ENCODE measurements around the gene MED28. TPM values are rescaled to one million over a fixed set of nuclear protein-coding genes. Genes with fewer than 3 reads are reported as not detected.

The MED28 gene
- total RNA-seq, 2 donors from 2014 or later: 17.2 to 21.3 TPM

- TF ChIP-seq POLR2AphosphoS5 (IDR thresholded peaks at IDR 0.05) (no peak), POLR2A (IDR thresholded peaks at IDR 0.05) (no peak), CTCF (IDR thresholded peaks at IDR 0.05) (no peak)
- Histone ChIP-seq H3K36me3 (peaks cover 0 to 3% of the 10 kb centered on the region in 2 donors), H3K27ac (no peak overlapping the region), H3K27me3 (replicated peaks; ENCODE audit: insufficient read depth) (no peaks in the 10 kb centered on the region), H3K4me1 (replicated peaks) (no peaks in the 10 kb centered on the region), H3K4me3 (no peak overlapping the region), H3K9me3 (no peaks in the 10 kb centered on the region)
- 91% methylated on average over 9 of the region's 9 CpGs for WGBS
- DNase-seq (ENCODE audit: low spot score): no peak
- intact Hi-C loops (cut with DNase I): no loop called here
Measured at GRCh38 chr4:17583276-17583675, 31.2 kb upstream of the MED28 start.

GRCh38 chr4:17583941-17584340, 30.5 kb upstream of the MED28 start:
- WGBS: 96% methylated on average over 4 of the region's 4 CpGs
- peaks cover 0 to 3% of the 10 kb centered on the region in 2 donors for H3K36me3 ChIP-seq
- no peaks in the 10 kb centered on the region for H3K4me1 ChIP-seq (replicated peaks)
- TF ChIP-seq POLR2AphosphoS5 (IDR thresholded peaks at IDR 0.05) (no peak), POLR2A (IDR thresholded peaks at IDR 0.05) (no peak), CTCF (IDR thresholded peaks at IDR 0.05) (no peak)
- H3K27me3 ChIP-seq (replicated peaks; ENCODE audit: insufficient read depth): no peaks in the 10 kb centered on the region
- H3K27ac ChIP-seq: no peak overlapping the region
- no peaks in the 10 kb centered on the region for H3K9me3 ChIP-seq
- no peak for DNase-seq (ENCODE audit: low spot score)
- no peak overlapping the region for H3K4me3 ChIP-seq
- intact Hi-C loops (cut with DNase I): no loop called here

- no peak overlapping the region for H3K27ac ChIP-seq
- H3K27me3 ChIP-seq (replicated peaks; ENCODE audit: insufficient read depth): no peaks in the 10 kb centered on the region
- no peak for TF ChIP-seq POLR2A (IDR thresholded peaks at IDR 0.05)
- TF ChIP-seq CTCF (IDR thresholded peaks at IDR 0.05): no peak
- TF ChIP-seq POLR2AphosphoS5 (IDR thresholded peaks at IDR 0.05): no peak
- WGBS: 81% methylated on average over 10 of the region's 10 CpGs
- H3K36me3 ChIP-seq: peaks cover 0 to 3% of the 10 kb centered on the region in 2 donors
- intact Hi-C loops (cut with DNase I): no loop called here
- no peaks in the 10 kb centered on the region for H3K4me1 ChIP-seq (replicated peaks)
- no peak for DNase-seq (ENCODE audit: low spot score)
- no peaks in the 10 kb centered on the region for H3K9me3 ChIP-seq
- H3K4me3 ChIP-seq: no peak overlapping the region
Measured at GRCh38 chr4:17584521-17585213, 29.8 kb upstream of the MED28 start.

- DNase-seq (ENCODE audit: low spot score): no peak
- no peak overlapping the region for H3K27ac ChIP-seq
- H3K36me3 ChIP-seq: peaks cover 0 to 3% of the 10 kb centered on the region in 2 donors
- no peaks in the 10 kb centered on the region for H3K9me3 ChIP-seq
- no peaks in the 10 kb centered on the region for H3K4me1 ChIP-seq (replicated peaks)
- intact Hi-C loops (cut with DNase I): no loop called here
- no peak for TF ChIP-seq POLR2A (IDR thresholded peaks at IDR 0.05)
- no peak for TF ChIP-seq POLR2AphosphoS5 (IDR thresholded peaks at IDR 0.05)
- TF ChIP-seq CTCF (IDR thresholded peaks at IDR 0.05): no peak
- no peaks in the 10 kb centered on the region for H3K27me3 ChIP-seq (replicated peaks; ENCODE audit: insufficient read depth)
- H3K4me3 ChIP-seq: no peak overlapping the region
- 78% methylated on average over 9 of the region's 9 CpGs for WGBS
Measured at GRCh38 chr4:17587094-17587822, 27.2 kb upstream of the MED28 start.

All from prostate gland (tissue), 2 donors.